ENCODE data around the gene FAM3A.

The FAM3A gene

DNA sequence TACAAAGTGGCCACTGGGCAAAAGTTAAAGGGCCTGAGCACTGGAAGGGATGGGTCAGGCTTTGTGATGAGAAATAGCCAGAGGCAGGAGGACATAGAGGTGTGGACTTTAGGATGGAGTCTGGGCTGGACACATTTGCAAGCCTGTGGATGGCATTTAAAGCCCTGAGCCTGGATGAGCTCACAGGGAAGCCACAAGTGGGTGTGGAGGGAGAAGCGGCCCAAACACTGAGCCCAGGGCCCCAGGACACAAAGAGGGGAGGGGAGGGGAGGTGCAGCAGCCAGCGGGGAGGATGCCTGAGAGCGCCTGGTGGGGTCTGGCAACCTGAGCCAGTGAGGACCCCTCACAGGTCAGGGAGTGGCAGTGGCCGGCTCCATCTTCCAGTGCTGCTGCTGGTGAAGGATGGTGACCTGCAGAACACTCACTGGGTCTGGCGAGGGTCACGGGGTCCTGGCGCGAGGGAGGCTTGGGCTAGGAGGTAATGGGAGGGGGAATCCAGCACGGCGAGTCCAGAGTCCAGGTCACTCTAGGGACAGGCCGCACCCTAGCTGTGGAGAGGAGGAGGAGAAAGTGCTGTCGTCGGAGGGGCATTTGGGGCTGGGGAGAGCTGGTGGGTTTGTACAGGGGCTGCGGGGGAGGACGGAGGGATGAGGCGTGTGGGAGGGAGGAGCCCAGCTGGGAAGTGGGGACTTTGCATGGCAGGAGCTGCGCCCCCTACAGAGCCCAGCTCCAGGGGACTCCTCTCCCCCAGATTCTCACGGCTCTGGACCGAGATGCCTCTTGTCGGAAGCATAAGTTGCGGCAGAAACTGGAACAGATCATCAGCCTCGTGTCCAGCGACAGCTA, 44.0 kb downstream of the FAM3A start:
- no peaks in the 10 kb centered on the region for H3K9me3 Mint-ChIP-seq
- H3K4me3 Mint-ChIP-seq: no peak overlapping the region
- peaks cover 15% of the 10 kb centered on the region for H3K4me1 Mint-ChIP-seq
- H3K27me3 Mint-ChIP-seq: no peaks in the 10 kb centered on the region
- H3K27ac Mint-ChIP-seq: no peak overlapping the region
- no peak for DNase-seq
- H3K36me3 Mint-ChIP-seq: peaks cover 6% of the 10 kb centered on the region
- CTCF ChIA-PET: no interaction called here

DNA sequence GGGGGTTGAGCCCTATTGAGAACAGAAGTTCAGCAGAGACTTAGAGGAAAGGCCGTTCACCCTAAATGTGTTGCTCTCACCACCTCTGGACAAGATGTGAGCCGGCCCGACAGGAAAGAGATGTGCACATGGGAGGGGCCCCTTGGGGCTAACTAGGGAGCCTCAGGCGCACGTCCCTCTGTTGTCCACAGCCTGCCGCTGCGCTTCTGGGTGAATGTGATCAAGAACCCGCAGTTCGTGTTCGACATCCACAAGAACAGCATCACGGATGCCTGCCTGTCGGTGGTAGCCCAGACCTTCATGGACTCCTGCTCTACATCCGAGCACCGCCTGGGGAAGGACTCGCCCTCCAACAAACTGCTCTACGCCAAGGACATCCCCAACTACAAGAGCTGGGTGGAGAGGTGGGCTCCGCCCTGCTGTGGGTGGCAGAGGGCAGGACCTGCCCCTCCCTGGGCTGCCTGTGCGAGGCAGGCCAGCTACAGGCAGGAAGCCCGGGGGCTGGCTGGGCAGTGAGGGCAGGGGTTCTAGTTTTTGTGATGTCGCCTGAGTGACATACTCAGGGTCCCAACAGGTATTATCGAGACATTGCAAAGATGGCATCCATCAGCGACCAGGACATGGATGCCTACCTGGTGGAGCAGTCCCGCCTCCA, 45.0 kb downstream of the FAM3A start:
- no peak for DNase-seq
- Mint-ChIP-seq H3K4me1 (peaks cover 8% of the 10 kb centered on the region), H3K4me3 (no peak overlapping the region), H3K27ac (no peak overlapping the region), H3K36me3 (peaks cover 6% of the 10 kb centered on the region), H3K27me3 (no peaks in the 10 kb centered on the region), H3K9me3 (no peaks in the 10 kb centered on the region)
- CTCF ChIA-PET: no interaction called here

DNA sequence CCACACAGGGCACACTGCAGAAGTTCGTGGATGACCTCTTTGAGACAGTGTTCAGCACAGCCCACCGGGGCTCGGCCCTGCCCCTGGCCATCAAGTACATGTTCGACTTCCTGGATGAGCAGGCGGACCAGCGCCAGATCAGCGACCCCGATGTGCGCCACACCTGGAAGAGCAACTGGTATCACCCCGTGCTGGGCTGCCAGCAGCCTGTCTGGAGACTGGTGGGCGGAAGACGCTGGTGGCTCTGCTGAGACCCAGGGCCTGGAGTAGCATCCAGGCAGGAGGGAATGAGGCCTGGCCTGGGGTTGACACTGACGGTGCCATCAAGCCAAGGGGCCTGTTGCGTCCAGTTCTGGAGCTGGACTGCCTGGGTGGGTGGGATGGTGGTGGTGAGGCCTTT, 45.6 kb downstream of the FAM3A start:
- Mint-ChIP-seq H3K27me3 (no peaks in the 10 kb centered on the region), H3K27ac (no peak overlapping the region), H3K4me1 (peaks cover 4% of the 10 kb centered on the region), H3K9me3 (no peaks in the 10 kb centered on the region), H3K4me3 (no peak overlapping the region), H3K36me3 (peaks cover 4% of the 10 kb centered on the region)
- no peak for DNase-seq
- CTCF ChIA-PET: no interaction called here

DNA sequence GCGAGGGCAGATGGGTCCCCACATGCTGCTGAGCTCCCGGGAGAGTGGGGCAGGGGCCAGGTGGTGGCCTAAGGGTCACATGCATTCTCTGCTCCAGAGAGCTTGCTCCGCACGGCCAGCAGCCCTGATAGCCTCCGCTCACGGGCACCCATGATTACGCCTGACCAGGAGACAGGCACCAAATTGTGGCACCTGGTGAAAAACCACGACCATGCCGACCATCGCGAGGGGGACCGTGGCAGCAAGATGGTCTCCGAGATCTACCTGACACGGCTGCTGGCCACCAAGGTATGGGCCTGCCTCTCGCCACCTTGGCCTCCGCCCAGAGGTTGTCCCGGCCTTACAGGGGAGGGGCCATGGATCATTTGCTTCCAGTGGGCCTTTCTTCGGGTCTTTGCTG, 46.2 kb downstream of the FAM3A start:
- Mint-ChIP-seq H3K4me3 (no peak overlapping the region), H3K4me1 (peaks cover 3% of the 10 kb centered on the region), H3K27me3 (no peaks in the 10 kb centered on the region), H3K36me3 (peaks cover 3% of the 10 kb centered on the region), H3K9me3 (no peaks in the 10 kb centered on the region), H3K27ac (no peak overlapping the region)
- CTCF ChIA-PET: no interaction called here
- no peak for DNase-seq

DNA sequence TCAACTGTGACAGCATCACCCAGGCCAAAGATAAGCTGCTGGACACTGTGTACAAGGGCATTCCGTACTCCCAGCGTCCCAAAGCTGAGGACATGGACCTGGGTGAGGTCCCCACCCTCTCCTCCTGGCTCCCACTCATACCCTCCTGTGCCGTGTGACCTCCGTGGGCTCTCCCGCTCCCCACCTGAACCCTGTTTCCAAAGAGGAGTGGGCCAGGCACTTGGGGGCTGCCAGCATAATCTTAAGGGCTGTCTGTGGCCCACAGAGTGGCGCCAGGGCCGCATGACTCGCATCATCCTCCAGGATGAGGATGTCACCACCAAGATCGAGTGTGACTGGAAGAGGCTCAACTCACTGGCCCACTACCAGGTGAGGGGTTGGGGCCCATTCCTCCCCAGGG, 46.9 kb downstream of the FAM3A start:
- H3K27me3 Mint-ChIP-seq: no peaks in the 10 kb centered on the region
- peaks cover 3% of the 10 kb centered on the region for H3K4me1 Mint-ChIP-seq
- CTCF ChIA-PET: no interaction called here
- no peak overlapping the region for H3K27ac Mint-ChIP-seq
- no peak overlapping the region for H3K4me3 Mint-ChIP-seq
- H3K9me3 Mint-ChIP-seq: no peaks in the 10 kb centered on the region
- DNase-seq: no peak
- peaks cover 3% of the 10 kb centered on the region for H3K36me3 Mint-ChIP-seq

DNA sequence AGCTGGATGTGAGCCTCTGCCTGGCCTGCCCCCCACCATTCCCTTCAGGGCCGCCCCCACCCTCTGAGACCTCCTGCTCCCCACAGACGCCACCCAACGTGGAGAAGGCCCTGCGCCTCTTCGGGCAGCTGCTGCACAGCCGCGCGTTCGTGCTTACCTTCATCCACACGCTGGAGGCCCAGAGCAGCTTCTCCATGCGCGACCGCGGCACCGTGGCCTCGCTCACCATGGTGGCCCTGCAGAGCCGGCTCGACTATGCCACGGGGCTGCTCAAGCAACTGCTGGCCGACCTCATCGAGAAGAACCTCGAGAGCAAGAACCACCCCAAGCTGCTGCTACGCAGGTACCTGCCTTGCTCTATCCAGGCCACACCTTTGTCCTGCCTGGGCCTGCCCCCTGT, 47.8 kb downstream of the FAM3A start:
- CTCF ChIA-PET: no interaction called here
- Mint-ChIP-seq H3K27me3 (no peaks in the 10 kb centered on the region), H3K4me3 (no peak overlapping the region), H3K36me3 (peaks cover 3% of the 10 kb centered on the region), H3K4me1 (peaks cover 3% of the 10 kb centered on the region), H3K27ac (no peak overlapping the region), H3K9me3 (no peaks in the 10 kb centered on the region)
- no peak for DNase-seq

DNA sequence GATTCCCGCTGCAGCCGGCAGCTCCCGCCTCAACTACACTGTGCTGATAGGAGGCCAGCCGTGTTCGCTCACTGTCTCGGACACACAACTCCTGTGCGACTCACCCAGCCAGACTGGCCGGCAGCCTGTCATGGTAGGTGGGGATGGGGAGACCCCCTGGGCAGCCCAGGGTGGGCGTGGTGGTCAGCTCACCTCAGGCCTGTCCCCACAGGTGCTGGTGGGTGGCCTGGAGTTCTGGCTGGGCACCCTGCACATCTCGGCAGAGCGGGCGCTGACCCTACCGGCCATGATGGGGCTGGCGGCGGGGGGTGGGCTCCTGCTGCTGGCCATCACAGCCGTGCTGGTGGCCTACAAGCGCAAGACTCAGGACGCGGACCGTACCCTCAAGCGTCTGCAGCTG, 48.5 kb downstream of the FAM3A start:
- Mint-ChIP-seq H3K4me1 (no peaks in the 10 kb centered on the region), H3K9me3 (no peaks in the 10 kb centered on the region)

DNA sequence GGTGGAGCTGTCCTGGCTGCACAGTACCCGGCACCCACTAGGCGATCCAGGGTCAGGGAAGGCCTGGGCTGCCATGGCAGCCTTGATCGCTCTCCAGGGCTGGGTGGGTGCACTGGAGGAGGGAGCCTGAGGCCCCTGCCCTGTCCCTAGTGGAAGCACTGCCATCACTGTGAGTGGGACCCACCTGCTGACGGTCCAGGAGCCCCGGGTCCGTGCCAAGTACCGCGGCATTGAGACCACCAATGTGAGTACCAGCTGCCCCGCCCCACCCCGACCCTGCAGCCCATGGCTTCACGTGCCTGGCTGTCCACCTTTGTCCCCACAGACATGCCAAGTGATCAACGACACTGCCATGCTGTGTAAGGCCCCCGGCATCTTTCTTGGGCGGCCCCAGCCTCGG, 49.1 kb downstream of the FAM3A start:
- Mint-ChIP-seq H3K9me3 (no peaks in the 10 kb centered on the region), H3K27ac (no peak overlapping the region), H3K27me3 (no peaks in the 10 kb centered on the region), H3K4me1 (no peaks in the 10 kb centered on the region), H3K4me3 (no peak overlapping the region), H3K36me3 (peaks cover 1% of the 10 kb centered on the region)
- DNase-seq: no peak
- CTCF ChIA-PET: no interaction called here

More for the DNA sequence above, 48.5 kb downstream of the FAM3A start:
- Mint-ChIP-seq H3K27ac (no peak overlapping the region), H3K4me3 (no peak overlapping the region), H3K27me3 (no peaks in the 10 kb centered on the region), H3K36me3 (peaks cover 3% of the 10 kb centered on the region)
- DNase-seq: no peak
- CTCF ChIA-PET: no interaction called here

DNA sequence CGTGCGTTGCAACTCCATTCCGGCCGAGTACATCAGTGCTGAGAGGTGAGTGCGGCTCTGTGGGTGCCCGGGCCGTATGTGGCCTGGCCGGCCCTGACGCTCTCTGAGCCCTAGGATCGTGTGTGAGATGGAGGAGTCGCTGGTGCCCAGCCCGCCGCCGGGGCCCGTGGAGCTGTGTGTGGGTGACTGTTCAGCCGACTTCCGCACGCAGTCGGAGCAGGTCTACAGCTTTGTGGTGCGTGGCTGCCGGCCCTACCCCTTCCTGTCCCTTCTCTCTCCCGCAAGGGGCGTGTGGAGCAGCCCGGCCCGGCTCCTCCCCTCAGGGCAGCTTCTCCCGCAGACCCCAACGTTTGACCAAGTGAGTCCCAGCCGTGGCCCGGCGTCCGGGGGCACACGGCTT, 50.0 kb downstream of the FAM3A start:
- Mint-ChIP-seq H3K27ac (no peak overlapping the region), H3K36me3 (peaks cover 6% of the 10 kb centered on the region), H3K27me3 (no peaks in the 10 kb centered on the region), H3K4me1 (peaks cover 3% of the 10 kb centered on the region), H3K4me3 (no peak overlapping the region), H3K9me3 (no peaks in the 10 kb centered on the region)
- no peak for DNase-seq
- CTCF ChIA-PET: no interaction called here

DNA sequence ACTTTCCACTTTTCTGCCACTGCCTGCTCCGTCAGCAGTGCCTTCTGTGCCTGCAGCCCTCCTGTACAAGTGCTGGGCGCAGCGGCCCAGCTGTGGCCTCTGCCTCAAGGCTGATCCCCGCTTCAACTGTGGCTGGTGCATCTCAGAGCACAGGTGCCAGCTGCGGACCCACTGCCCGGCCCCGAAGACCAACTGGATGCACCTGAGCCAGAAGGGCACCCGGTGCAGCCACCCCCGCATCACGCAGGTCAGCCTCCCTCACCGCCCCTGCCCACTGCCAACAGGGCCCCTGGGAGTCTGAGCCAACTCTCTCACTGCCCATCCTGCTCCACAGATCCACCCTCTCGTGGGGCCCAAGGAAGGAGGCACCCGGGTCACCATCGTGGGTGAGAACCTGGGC, 50.4 kb downstream of the FAM3A start:
- no peaks in the 10 kb centered on the region for H3K27me3 Mint-ChIP-seq
- H3K4me3 Mint-ChIP-seq: no peak overlapping the region
- peaks cover 3% of the 10 kb centered on the region for H3K4me1 Mint-ChIP-seq
- H3K9me3 Mint-ChIP-seq: no peaks in the 10 kb centered on the region
- CTCF ChIA-PET: no interaction called here
- no peak for DNase-seq
- no peak overlapping the region for H3K27ac Mint-ChIP-seq
- H3K36me3 Mint-ChIP-seq: peaks cover 5% of the 10 kb centered on the region

DNA sequence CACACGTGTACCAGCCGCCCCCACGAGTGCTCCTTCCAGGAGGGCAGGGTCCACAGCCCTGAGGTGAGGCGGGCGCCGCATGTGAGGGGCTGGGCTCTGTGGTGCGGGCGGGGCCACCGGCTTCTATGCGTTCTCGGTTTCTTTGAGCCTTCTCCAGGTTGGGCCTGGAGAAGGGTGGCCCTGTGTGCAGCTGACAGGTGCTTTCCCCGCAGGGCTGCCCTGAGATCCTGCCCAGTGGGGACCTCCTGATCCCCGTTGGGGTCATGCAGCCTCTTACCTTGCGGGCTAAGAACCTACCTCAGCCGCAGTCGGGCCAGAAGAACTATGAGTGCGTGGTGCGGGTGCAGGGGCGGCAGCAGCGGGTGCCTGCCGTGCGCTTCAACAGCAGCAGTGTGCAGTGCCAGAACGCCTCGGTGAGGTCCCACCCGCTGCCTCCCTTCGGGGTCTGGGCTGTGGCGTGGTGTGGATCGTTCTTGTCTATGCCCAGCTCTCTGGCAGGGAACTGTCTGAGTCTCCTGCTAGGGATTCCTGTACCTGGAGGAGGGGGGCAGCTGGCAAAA, 51.1 kb downstream of the FAM3A start:
- DNase-seq: no peak
- CTCF ChIA-PET: no interaction called here
- H3K27ac Mint-ChIP-seq: no peak overlapping the region
- no peak overlapping the region for H3K4me3 Mint-ChIP-seq
- H3K36me3 Mint-ChIP-seq: peaks cover 5% of the 10 kb centered on the region
- peaks cover 6% of the 10 kb centered on the region for H3K4me1 Mint-ChIP-seq
- H3K27me3 Mint-ChIP-seq: no peaks in the 10 kb centered on the region
- no peaks in the 10 kb centered on the region for H3K9me3 Mint-ChIP-seq

DNA sequence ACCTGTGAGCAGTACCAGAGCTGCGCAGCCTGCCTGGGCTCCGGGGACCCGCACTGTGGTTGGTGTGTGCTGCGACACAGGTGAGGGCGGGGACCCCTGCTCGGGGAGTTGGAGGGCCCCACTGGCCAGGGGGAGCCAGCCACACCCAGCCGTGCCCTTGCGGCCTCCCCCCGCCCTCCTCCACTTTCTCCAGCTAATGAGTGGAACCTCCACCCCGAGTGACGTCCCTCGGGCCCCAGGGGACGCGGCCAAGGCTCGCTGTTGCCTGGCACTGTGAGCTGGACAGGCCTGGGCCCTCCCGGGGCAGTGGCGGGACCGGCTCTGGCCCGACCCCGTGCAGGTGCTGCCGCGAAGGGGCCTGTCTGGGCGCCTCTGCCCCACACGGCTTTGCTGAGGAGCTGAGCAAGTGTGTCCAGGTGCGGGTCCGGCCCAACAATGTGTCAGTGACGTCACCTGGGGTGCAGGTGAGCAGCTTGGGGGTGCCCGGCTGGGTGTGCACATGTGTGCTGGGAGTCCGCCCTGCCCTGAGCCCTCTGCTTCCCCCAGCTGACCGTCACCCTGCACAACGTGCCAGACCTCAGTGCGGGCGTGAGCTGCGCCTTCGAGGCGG, 52.3 kb downstream of the FAM3A start:
- Mint-ChIP-seq H3K27me3 (no peaks in the 10 kb centered on the region), H3K9me3 (no peaks in the 10 kb centered on the region), H3K4me1 (peaks cover 11% of the 10 kb centered on the region), H3K36me3 (peaks cover 5% of the 10 kb centered on the region), H3K27ac (no peak overlapping the region), H3K4me3 (no peak overlapping the region)
- CTCF ChIA-PET: no interaction called here
- DNase-seq: no peak

DNA sequence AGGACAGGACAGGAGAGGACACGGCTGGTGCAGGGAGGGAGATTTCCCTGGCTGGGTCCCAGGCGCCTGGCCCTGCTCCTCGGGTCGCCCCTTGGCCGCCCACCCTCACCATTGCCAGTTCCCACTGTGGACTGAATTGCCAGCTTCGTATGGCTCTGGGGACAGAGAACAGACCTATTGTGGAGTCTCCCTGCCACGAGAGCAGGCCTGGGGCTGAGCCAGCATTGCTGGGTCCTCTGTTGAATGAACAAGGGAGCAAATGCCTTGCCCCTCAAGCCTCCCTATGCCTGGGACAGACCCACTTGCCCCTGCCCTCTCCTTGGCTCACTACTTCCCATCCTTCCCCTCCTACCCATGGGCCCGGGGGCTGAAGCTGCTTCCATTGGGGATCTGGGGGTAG, 53.6 kb downstream of the FAM3A start:
- CTCF ChIA-PET: no interaction called here
- no peak for DNase-seq
- H3K9me3 Mint-ChIP-seq: no peaks in the 10 kb centered on the region
- H3K4me3 Mint-ChIP-seq: no peak overlapping the region
- peaks cover 5% of the 10 kb centered on the region for H3K36me3 Mint-ChIP-seq
- peaks cover 12% of the 10 kb centered on the region for H3K4me1 Mint-ChIP-seq
- H3K27me3 Mint-ChIP-seq: no peaks in the 10 kb centered on the region
- H3K27ac Mint-ChIP-seq: no peak overlapping the region

DNA sequence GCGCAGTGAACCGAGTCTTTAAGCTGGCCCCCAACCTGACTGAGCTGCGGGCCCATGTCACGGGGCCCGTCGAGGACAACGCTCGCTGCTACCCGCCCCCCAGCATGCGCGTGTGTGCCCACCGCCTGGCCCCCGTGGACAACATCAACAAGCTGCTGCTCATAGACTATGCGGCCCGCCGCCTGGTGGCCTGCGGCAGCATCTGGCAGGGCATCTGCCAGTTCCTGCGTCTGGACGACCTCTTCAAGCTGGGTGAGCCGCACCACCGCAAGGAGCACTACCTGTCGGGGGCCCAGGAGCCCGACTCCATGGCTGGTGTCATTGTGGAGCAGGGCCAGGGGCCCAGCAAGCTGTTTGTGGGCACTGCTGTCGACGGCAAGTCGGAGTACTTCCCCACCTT, 55.7 kb downstream of the FAM3A start:
- H3K4me1 Mint-ChIP-seq: peaks cover 16% of the 10 kb centered on the region
- CTCF ChIA-PET: no interaction called here
- H3K27ac Mint-ChIP-seq: no peak overlapping the region
- peaks cover 5% of the 10 kb centered on the region for H3K36me3 Mint-ChIP-seq
- H3K27me3 Mint-ChIP-seq: no peaks in the 10 kb centered on the region
- no peak for DNase-seq
- no peaks in the 10 kb centered on the region for H3K9me3 Mint-ChIP-seq
- no peak overlapping the region for H3K4me3 Mint-ChIP-seq

DNA sequence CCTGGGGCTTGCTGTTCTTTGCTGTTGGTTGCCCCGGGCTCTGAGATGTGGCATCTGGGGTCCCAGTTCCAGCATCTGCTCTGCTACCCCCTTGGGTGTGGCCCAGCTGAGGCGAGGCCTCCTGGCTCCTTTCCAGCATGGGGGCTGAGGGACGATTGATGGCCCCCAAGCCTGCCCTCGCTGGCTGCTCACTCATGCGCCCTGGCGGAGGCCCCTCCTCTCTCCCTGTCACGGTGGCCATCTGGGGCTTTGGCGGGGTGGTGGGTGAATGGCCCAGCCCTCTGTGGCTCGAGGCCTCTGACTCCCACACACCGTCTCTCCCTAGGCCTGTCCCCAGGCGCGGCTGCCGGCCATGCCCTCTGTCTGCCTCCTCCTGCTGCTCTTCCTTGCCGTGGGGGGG, 56.2 kb downstream of the FAM3A start:
- H3K36me3 Mint-ChIP-seq: peaks cover 5% of the 10 kb centered on the region
- no peak for DNase-seq
- CTCF ChIA-PET: interaction anchor here (1.1 kb wide), 1 partner anchor 27 kb away, joined by 3 read pairs; the partner anchor contains the start of gene UBL4A
- H3K27ac Mint-ChIP-seq: no peak overlapping the region
- no peaks in the 10 kb centered on the region for H3K27me3 Mint-ChIP-seq
- H3K4me3 Mint-ChIP-seq: no peak overlapping the region
- H3K9me3 Mint-ChIP-seq: no peaks in the 10 kb centered on the region
- H3K4me1 Mint-ChIP-seq: peaks cover 16% of the 10 kb centered on the region

Measured in activated naive CD4-positive, alpha-beta T cell treated with anti-CD3 and anti-CD28 coated beads, Interleukin-2, amount 10 ng/mL, durations not matched to agents 7 days and 5 days (primary cell).